Activated B cell treated with CpG ODN at 0.5 μM for 24 hours (primary cell): ENCODE results near the gene ANO9. TPM values are rescaled to one million over a fixed set of nuclear protein-coding genes. Genes with fewer than 3 reads are reported as not detected.

Experiments used
- ATAC-seq: fragments of 200-7000 bp; cut with Tn5 transposase; one replicate; pipeline ENCODE4 v1.10.0; 2021; ENCODE audit warnings: low read depth, mild to moderate bottlenecking, moderate library complexity
- CTCF ChIA-PET: fragments of 350-600 bp; sonication (Branson Sonifier 250); formaldehyde crosslinking; loops from one replicate; lab custom pipeline; 2021; ENCODE audit warnings: antibody characterized with exemption; lab: Charles Lee
- POLR2A ChIA-PET: fragments of 350-600 bp; sonication (Branson Sonifier 250); formaldehyde crosslinking; loops from one replicate; lab custom pipeline; 2021; ENCODE audit warnings: antibody characterized with exemption; lab: Charles Lee
- DNase-seq: peaks from one replicate; pipeline ENCODE4 v3.0.0; 2022
- H3K27ac Mint-ChIP-seq: one replicate; pipeline ENCODE4 v1.8.0; 2020; ENCODE audit warnings: mixed read lengths
- H3K27me3 Mint-ChIP-seq: one replicate; pipeline ENCODE4 v1.8.0; 2021; ENCODE audit warnings: mixed read lengths
- H3K36me3 Mint-ChIP-seq: one replicate; pipeline ENCODE4 v1.8.0; 2021; ENCODE audit warnings: low read depth, mixed read lengths
- H3K4me1 Mint-ChIP-seq: one replicate; pipeline ENCODE4 v1.8.0; 2021; ENCODE audit warnings: mixed read lengths
- H3K4me3 Mint-ChIP-seq: one replicate; pipeline ENCODE4 v1.8.0; 2020; ENCODE audit warnings: mild to moderate bottlenecking, mixed read lengths
- H3K9me3 Mint-ChIP-seq: one replicate; pipeline ENCODE4 v1.8.0; 2020; ENCODE audit warnings: mixed read lengths
- intact Hi-C: fragments of 100-400 bp; cut with micrococcal nuclease; formaldehyde crosslinking; loops from one replicate; pipeline ENCODE4 v1.15.1; 2024
- total RNA-seq: library from RNA; stranded (reverse); gene quantifications from 2 replicates; pipeline ENCODE4 v1.2.3, GENCODE V29; 2022
- TF ChIP-seq, protein P1 (sequence below): fragments of 200-600 bp; IDR thresholded peaks from one replicate; pipeline ENCODE4 v1.8.0; 2022; ENCODE audit warnings: antibody characterized with exemption, mild to moderate bottlenecking

The ANO9 gene
- total RNA-seq, 1 donor from 2014 or later, result 46.1 TPM

DNA sequence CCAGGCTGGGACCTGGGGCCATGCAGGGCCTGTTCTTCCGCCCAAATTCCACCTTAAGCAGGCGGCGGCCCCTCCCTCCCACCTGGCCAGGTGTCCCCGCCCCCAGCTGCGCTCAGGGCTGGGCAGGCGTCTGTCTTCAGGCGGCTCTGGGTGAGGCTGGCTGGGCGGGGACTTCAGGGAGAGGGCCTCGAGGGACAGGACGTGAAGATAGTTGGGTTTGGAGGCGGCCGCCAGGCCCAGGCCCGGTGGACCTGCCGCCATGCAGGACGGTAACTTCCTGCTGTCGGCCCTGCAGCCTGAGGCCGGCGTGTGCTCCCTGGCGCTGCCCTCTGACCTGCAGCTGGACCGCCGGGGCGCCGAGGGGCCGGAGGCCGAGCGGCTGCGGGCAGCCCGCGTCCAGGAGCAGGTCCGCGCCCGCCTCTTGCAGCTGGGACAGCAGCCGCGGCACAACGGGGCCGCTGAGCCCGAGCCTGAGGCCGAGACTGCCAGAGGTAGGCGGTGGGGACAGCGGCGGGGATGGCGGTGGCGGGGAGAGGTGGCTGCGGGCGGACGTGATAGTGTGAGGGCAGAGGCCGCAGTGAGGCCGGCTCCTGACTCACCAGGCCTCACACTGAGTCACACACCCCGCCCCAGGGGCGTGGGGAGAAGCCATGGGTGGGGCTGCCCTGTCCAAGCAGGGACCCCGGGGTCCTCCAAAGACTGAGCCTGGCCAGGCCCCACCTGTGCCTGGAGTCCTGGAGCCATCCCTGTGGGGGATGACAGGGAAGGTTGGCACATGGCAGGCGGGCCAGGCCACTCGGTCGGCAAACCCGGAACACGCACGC is 47.6 kb downstream of the ANO9 start, which contains the start of gene PKP3:
Gene PKP3 (plus strand): TSS at position 176 of the 824 bp plus-strand sequence. CDS start 84 bp downstream, at position 260.
- intact Hi-C loops, result no loop called here
- H3K4me1 Mint-ChIP-seq, result no peaks in the 10 kb centered on the region
- H3K36me3 Mint-ChIP-seq, result no peaks in the 10 kb centered on the region
- H3K27me3 Mint-ChIP-seq, result no peaks in the 10 kb centered on the region
- DNase-seq (no peak), ATAC-seq (no peak)
- H3K4me3 Mint-ChIP-seq, result no peak within 1 kb of the TSS
- TF ChIP-seq, protein P1, sequence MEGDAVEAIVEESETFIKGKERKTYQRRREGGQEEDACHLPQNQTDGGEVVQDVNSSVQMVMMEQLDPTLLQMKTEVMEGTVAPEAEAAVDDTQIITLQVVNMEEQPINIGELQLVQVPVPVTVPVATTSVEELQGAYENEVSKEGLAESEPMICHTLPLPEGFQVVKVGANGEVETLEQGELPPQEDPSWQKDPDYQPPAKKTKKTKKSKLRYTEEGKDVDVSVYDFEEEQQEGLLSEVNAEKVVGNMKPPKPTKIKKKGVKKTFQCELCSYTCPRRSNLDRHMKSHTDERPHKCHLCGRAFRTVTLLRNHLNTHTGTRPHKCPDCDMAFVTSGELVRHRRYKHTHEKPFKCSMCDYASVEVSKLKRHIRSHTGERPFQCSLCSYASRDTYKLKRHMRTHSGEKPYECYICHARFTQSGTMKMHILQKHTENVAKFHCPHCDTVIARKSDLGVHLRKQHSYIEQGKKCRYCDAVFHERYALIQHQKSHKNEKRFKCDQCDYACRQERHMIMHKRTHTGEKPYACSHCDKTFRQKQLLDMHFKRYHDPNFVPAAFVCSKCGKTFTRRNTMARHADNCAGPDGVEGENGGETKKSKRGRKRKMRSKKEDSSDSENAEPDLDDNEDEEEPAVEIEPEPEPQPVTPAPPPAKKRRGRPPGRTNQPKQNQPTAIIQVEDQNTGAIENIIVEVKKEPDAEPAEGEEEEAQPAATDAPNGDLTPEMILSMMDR, result no peak
- no peaks in the 10 kb centered on the region for H3K9me3 Mint-ChIP-seq
- no peak within 1 kb of the TSS for H3K27ac Mint-ChIP-seq
- ChIA-PET CTCF (no interaction called here), POLR2A (no interaction called here)

DNA sequence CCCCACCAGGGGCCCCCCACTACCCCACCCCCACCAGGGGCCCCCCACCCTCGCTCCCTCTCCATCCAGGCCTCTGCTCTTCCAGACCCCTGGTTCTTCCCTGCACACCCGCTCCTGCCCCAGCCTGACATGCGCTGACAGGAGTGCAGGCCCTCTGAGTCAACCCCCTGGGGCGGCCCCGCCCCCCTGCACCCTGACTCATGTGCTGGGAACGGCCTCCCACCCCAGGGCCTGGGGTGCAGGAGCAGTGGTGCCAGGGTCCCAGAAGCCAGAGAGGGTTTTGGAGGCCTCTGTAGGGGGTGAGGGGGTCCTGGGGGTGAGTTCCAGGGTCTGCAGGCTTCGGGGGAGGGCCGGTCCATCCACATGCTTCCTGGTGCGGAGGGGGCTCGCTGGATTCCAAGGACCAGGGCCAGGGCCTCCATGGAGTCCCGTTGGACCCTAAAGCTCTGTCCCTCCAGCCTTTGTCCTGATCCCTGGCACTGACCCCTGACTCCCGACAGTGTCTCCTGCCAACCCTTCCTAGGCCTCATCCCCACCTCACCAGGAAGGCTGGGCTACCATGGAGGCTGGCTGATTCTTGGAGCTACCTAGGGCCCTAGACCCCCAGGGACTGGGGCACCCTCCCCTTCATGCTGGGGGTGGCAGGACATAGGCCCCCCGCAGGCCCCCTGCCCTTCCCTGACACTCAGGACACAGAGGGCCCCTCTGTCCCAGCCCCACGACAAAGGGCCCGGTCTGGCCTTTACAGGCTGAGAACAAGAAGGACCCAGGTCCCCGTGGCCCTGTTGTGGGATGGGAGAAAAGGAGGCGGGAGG is 48.4 kb downstream of the ANO9 start:
- CTCF ChIA-PET, result no interaction called here
- H3K4me1 Mint-ChIP-seq, result no peaks in the 10 kb centered on the region
- no peaks in the 10 kb centered on the region for H3K27me3 Mint-ChIP-seq
- TF ChIP-seq, protein P1, result no peak
- H3K4me3 Mint-ChIP-seq, result no peak overlapping the region
- no peaks in the 10 kb centered on the region for H3K36me3 Mint-ChIP-seq
- DNase-seq, result no peak
- H3K9me3 Mint-ChIP-seq, result no peaks in the 10 kb centered on the region
- intact Hi-C loops, result no loop called here
- POLR2A ChIA-PET, result no interaction called here
- no peak for ATAC-seq
- no peak overlapping the region for H3K27ac Mint-ChIP-seq

DNA sequence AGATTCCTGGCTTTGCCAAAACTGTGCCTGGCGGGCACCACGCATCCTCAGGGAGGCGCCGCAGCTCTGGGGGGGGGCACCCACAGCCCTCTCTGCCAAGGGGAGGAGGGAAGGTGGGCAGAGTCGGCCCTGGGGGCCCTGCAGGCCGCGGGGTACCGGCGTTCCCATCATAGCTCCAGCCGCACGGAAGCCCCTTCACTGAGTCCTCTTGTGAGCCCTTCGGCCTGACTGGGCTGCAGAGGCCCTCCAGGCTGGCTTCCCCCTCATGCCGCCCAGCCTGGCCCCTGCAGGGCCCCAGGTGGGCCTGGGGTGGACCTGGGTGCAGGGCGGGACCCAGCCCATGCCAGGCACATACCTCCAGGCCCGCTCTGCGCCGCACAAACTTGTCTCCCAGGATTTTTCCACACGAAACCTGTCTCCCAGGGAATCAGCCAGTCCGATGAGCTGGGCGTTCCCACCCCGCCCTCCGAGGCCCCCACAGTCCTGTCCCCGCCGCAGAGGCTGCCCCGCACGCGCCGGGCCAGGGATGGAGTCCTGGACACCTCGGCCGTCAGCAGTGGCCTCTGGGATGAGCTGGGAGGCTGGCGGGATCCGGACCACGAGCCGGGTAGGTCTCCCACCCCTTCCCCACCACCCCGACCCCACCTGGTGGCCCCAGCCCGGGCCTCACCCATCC is 49.6 kb downstream of the ANO9 start:
- no peak overlapping the region for H3K4me3 Mint-ChIP-seq
- peaks cover 6% of the 10 kb centered on the region for H3K4me1 Mint-ChIP-seq

DNA sequence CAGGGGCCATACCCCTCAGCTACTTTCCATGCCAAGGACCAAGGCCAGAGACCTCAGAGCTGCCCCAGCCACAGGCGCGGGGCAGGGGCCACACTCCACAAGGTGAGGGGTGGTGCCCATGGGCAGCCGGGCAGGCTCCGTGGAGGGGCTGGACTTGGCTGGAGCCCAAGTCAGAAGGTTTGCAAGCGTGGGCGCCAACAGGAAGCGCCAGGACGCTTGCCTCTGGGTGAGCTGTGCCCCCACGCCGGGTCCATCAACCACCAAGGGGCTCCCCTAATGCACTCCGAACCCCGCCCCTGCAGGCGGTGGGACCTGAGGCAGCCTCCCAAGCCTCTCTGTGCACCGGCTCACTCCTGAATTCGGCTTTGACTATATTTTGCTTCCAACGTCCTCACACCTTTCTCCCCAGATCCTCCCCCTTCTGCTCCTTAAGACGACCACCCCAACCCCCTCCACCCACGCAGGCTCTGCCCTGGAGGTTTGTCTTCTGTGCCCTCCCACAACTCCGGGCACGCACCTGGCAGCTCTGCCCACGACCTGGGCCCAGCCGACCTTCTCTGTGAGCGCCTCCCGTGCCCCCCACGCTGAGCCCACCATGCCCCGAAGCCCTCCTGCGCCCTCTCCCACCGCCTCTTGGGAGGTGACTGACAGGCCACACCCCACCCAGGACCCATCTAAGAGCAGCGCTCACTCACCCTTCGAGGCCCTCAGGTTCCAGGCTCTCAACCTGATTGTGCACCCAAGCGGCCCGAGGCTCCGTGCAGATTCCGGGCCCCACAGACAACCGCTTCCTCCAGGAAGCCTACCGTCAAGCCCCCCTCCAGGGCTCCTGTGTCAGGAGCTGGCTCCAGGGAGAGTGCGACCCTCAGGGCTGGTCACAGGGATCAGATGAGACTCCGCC is 50.4 kb downstream of the ANO9 start:
- ChIA-PET CTCF (no interaction called here), POLR2A (no interaction called here)
- Mint-ChIP-seq H3K4me3 (no peak overlapping the region), H3K27me3 (no peaks in the 10 kb centered on the region), H3K27ac (no peak overlapping the region), H3K4me1 (peaks cover 8% of the 10 kb centered on the region), H3K36me3 (no peaks in the 10 kb centered on the region), H3K9me3 (peaks cover 7% of the 10 kb centered on the region)
- TF ChIP-seq, protein P1, result no peak
- DNase-seq (no peak), ATAC-seq (no peak)
- intact Hi-C loops, result no loop called here

More for the DNA sequence above, 49.6 kb downstream of the ANO9 start:
- intact Hi-C loops, result no loop called here
- Mint-ChIP-seq H3K36me3 (no peaks in the 10 kb centered on the region), H3K27ac (no peak overlapping the region), H3K27me3 (no peaks in the 10 kb centered on the region), H3K9me3 (peaks cover 1% of the 10 kb centered on the region)
- DNase-seq, result no peak
- TF ChIP-seq, protein P1, result no peak
- CTCF ChIA-PET, result no interaction called here
- ATAC-seq, result no peak
- POLR2A ChIA-PET, result no interaction called here
